ENCODE measurements around the gene HARS1. TPM values are rescaled to one million over a fixed set of nuclear protein-coding genes. Genes with fewer than 3 reads are reported as not detected.
"Not testable (repeated sequence)": the region's sequence is repeated elsewhere in the genome, so short reads cannot be mapped to it uniquely, and the experiment has no call there.

Gene HARS1
- polyA plus RNA-seq, 2 donors: 47.7 to 55.5 TPM

GRCh38 chr5:140664030-140664358, 27.2 kb downstream of the HARS1 start:
- 8 to 11% methylated on average over 18 of the region's 18 CpGs for WGBS, 2 donors
- Histone ChIP-seq H3K27ac (ENCODE audit: low read depth in 2 of 2, low read length in 1 of 2) (peak overlapping the region; percentile 99), H3K36me3 (ENCODE audit: control insufficient read depth in 2 of 2, insufficient read depth in 2 of 2, low read length in 1 of 2) (peaks cover 31 to 41% of the 10 kb centered on the region in 2 donors), H3K27me3 (ENCODE audit: control insufficient read depth in 1 of 2, insufficient read depth in 2 of 2, low read length in 2 of 2) (no peaks in the 10 kb centered on the region), H3K4me3 (ENCODE audit: low read depth in 1 of 2, low read length in 2 of 2) (peak overlapping the region; percentile 95 to 98), H3K4me1 (ENCODE audit: control insufficient read depth in 2 of 2, insufficient read depth in 2 of 2, low read length in 1 of 2) (peaks cover 0 to 7% of the 10 kb centered on the region in 2 donors), H3K9me3 (ENCODE audit: control insufficient read depth in 2 of 2, insufficient read depth in 1 of 2, low read depth in 1 of 2, low read length in 1 of 2) (no peaks in the 10 kb centered on the region)

GRCh38 chr5:140660371-140660770, 30.8 kb downstream of the HARS1 start:
- H3K36me3 ChIP-seq (ENCODE audit: control insufficient read depth in 2 of 2, insufficient read depth in 2 of 2, low read length in 1 of 2): peaks cover 37 to 42% of the 10 kb centered on the region in 2 donors
- WGBS, 2 donors: 87 to 89% methylated on average over 6 of the region's 6 CpGs
- not testable (repeated sequence) for H3K4me3 ChIP-seq (ENCODE audit: low read depth in 1 of 2, low read length in 2 of 2)

GRCh38 chr5:140658870-140659269, 32.3 kb downstream of the HARS1 start:
- Histone ChIP-seq H3K27ac (ENCODE audit: low read depth in 2 of 2, low read length in 1 of 2) (no peak overlapping the region), H3K4me3 (ENCODE audit: low read depth in 1 of 2, low read length in 2 of 2) (no peak overlapping the region), H3K36me3 (ENCODE audit: control insufficient read depth in 2 of 2, insufficient read depth in 2 of 2, low read length in 1 of 2) (peaks cover 43 to 44% of the 10 kb centered on the region in 2 donors), H3K9me3 (ENCODE audit: control insufficient read depth in 2 of 2, insufficient read depth in 1 of 2, low read depth in 1 of 2, low read length in 1 of 2) (no peaks in the 10 kb centered on the region), H3K4me1 (ENCODE audit: control insufficient read depth in 2 of 2, insufficient read depth in 2 of 2, low read length in 1 of 2) (no peaks in the 10 kb centered on the region), H3K27me3 (ENCODE audit: control insufficient read depth in 1 of 2, insufficient read depth in 2 of 2, low read length in 2 of 2) (no peaks in the 10 kb centered on the region)
- WGBS, 2 donors: 98 to 99% methylated on average over 17 of the region's 17 CpGs

More at GRCh38 chr5:140660371-140660770, 30.8 kb downstream of the HARS1 start:
- not testable (repeated sequence) for H3K4me1 ChIP-seq (ENCODE audit: control insufficient read depth in 2 of 2, insufficient read depth in 2 of 2, low read length in 1 of 2); H3K9me3 ChIP-seq (ENCODE audit: control insufficient read depth in 2 of 2, insufficient read depth in 1 of 2, low read depth in 1 of 2, low read length in 1 of 2); H3K27me3 ChIP-seq (ENCODE audit: control insufficient read depth in 1 of 2, insufficient read depth in 2 of 2, low read length in 2 of 2); H3K27ac ChIP-seq (ENCODE audit: low read depth in 2 of 2, low read length in 1 of 2)

GRCh38 chr5:140647042-140647419, 44.1 kb downstream of the HARS1 start:
- WGBS, 2 donors: 0% methylated on average over 27 of the region's 27 CpGs
- Histone ChIP-seq H3K36me3 (ENCODE audit: control insufficient read depth in 2 of 2, insufficient read depth in 2 of 2, low read length in 1 of 2) (peaks cover 4 to 18% of the 10 kb centered on the region in 2 donors), H3K27me3 (ENCODE audit: control insufficient read depth in 1 of 2, insufficient read depth in 2 of 2, low read length in 2 of 2) (no peaks in the 10 kb centered on the region), H3K9me3 (ENCODE audit: control insufficient read depth in 2 of 2, insufficient read depth in 1 of 2, low read depth in 1 of 2, low read length in 1 of 2) (no peaks in the 10 kb centered on the region), H3K27ac (ENCODE audit: low read depth in 2 of 2, low read length in 1 of 2) (peak overlapping the region; percentile 73 to 89), H3K4me1 (ENCODE audit: control insufficient read depth in 2 of 2, insufficient read depth in 2 of 2, low read length in 1 of 2) (peaks cover 0 to 3% of the 10 kb centered on the region in 2 donors), H3K4me3 (ENCODE audit: low read depth in 1 of 2, low read length in 2 of 2) (peak overlapping the region; percentile 84 to 91)

- H3K27ac ChIP-seq (ENCODE audit: low read depth in 2 of 2, low read length in 1 of 2): no peak overlapping the region
- H3K36me3 ChIP-seq (ENCODE audit: control insufficient read depth in 2 of 2, insufficient read depth in 2 of 2, low read length in 1 of 2): peaks cover 4 to 17% of the 10 kb centered on the region in 2 donors
- no peaks in the 10 kb centered on the region for H3K27me3 ChIP-seq (ENCODE audit: control insufficient read depth in 1 of 2, insufficient read depth in 2 of 2, low read length in 2 of 2)
- H3K4me1 ChIP-seq (ENCODE audit: control insufficient read depth in 2 of 2, insufficient read depth in 2 of 2, low read length in 1 of 2): peaks cover 0 to 3% of the 10 kb centered on the region in 2 donors
- H3K4me3 ChIP-seq (ENCODE audit: low read depth in 1 of 2, low read length in 2 of 2): no peak overlapping the region
- WGBS, 2 donors: 45 to 49% methylated on average over 3 of the region's 3 CpGs
- no peaks in the 10 kb centered on the region for H3K9me3 ChIP-seq (ENCODE audit: control insufficient read depth in 2 of 2, insufficient read depth in 1 of 2, low read depth in 1 of 2, low read length in 1 of 2)
Measured at GRCh38 chr5:140642718-140643117, 48.5 kb downstream of the HARS1 start.

GRCh38 chr5:140641716-140642115, 49.5 kb downstream of the HARS1 start:
- no peaks in the 10 kb centered on the region for H3K27me3 ChIP-seq (ENCODE audit: control insufficient read depth in 1 of 2, insufficient read depth in 2 of 2, low read length in 2 of 2)
- peaks cover 0 to 3% of the 10 kb centered on the region in 2 donors for H3K4me1 ChIP-seq (ENCODE audit: control insufficient read depth in 2 of 2, insufficient read depth in 2 of 2, low read length in 1 of 2)
- H3K36me3 ChIP-seq (ENCODE audit: control insufficient read depth in 2 of 2, insufficient read depth in 2 of 2, low read length in 1 of 2): peaks cover 4 to 17% of the 10 kb centered on the region in 2 donors
- H3K27ac ChIP-seq (ENCODE audit: low read depth in 2 of 2, low read length in 1 of 2): no peak overlapping the region
- WGBS, 2 donors: 88 to 89% methylated on average over 8 of the region's 8 CpGs
- H3K4me3 ChIP-seq (ENCODE audit: low read depth in 1 of 2, low read length in 2 of 2): no peak overlapping the region
- H3K9me3 ChIP-seq (ENCODE audit: control insufficient read depth in 2 of 2, insufficient read depth in 1 of 2, low read depth in 1 of 2, low read length in 1 of 2): no peaks in the 10 kb centered on the region

- H3K27me3 ChIP-seq (ENCODE audit: control insufficient read depth in 1 of 2, insufficient read depth in 2 of 2, low read length in 2 of 2): no peaks in the 10 kb centered on the region
- H3K36me3 ChIP-seq (ENCODE audit: control insufficient read depth in 2 of 2, insufficient read depth in 2 of 2, low read length in 1 of 2): peaks cover 0 to 10% of the 10 kb centered on the region in 2 donors
- WGBS, 2 donors: 0 to 1% methylated on average over 55 to 63 of the region's 63 CpGs
- H3K4me1 ChIP-seq (ENCODE audit: control insufficient read depth in 2 of 2, insufficient read depth in 2 of 2, low read length in 1 of 2): peaks cover 0 to 3% of the 10 kb centered on the region in 2 donors
- peak within 1 kb of the TSS; percentile 78 to 83 for H3K4me3 ChIP-seq (ENCODE audit: low read depth in 1 of 2, low read length in 2 of 2)
- H3K27ac ChIP-seq (ENCODE audit: low read depth in 2 of 2, low read length in 1 of 2): peak within 1 kb of the TSS; percentile 86 to 91
- no peaks in the 10 kb centered on the region for H3K9me3 ChIP-seq (ENCODE audit: control insufficient read depth in 2 of 2, insufficient read depth in 1 of 2, low read depth in 1 of 2, low read length in 1 of 2)
Measured at GRCh38 chr5:140639148-140639981, 51.8 kb downstream of the HARS1 start, which contains the start of gene TMCO6. Gene TMCO6 (plus strand): TSS chr5:140639451. CDS start chr5:140639528, 77 bp downstream.

- not testable (repeated sequence) for H3K4me1 ChIP-seq (ENCODE audit: control insufficient read depth in 2 of 2, insufficient read depth in 2 of 2, low read length in 1 of 2); H3K36me3 ChIP-seq (ENCODE audit: control insufficient read depth in 2 of 2, insufficient read depth in 2 of 2, low read length in 1 of 2); H3K27me3 ChIP-seq (ENCODE audit: control insufficient read depth in 1 of 2, insufficient read depth in 2 of 2, low read length in 2 of 2); H3K9me3 ChIP-seq (ENCODE audit: control insufficient read depth in 2 of 2, insufficient read depth in 1 of 2, low read depth in 1 of 2, low read length in 1 of 2)
- WGBS, 2 donors: 12% methylated on average over 9 of the region's 9 CpGs
- peak overlapping the region in 1 of 2 donors; percentile 83 for H3K4me3 ChIP-seq (ENCODE audit: low read depth in 1 of 2, low read length in 2 of 2)
- peak overlapping the region; percentile 65 to 86 for H3K27ac ChIP-seq (ENCODE audit: low read depth in 2 of 2, low read length in 1 of 2)
Measured at GRCh38 chr5:140638898-140639147, 52.3 kb downstream of the HARS1 start.

GRCh38 chr5:140637371-140638100, 53.6 kb downstream of the HARS1 start:
- WGBS, 2 donors: 85 to 88% methylated on average over 10 of the region's 10 CpGs
- Histone ChIP-seq H3K27ac (ENCODE audit: low read depth in 2 of 2, low read length in 1 of 2) (no peak overlapping the region), H3K4me3 (ENCODE audit: low read depth in 1 of 2, low read length in 2 of 2) (no peak overlapping the region), H3K27me3 (ENCODE audit: control insufficient read depth in 1 of 2, insufficient read depth in 2 of 2, low read length in 2 of 2) (no peaks in the 10 kb centered on the region), H3K9me3 (ENCODE audit: control insufficient read depth in 2 of 2, insufficient read depth in 1 of 2, low read depth in 1 of 2, low read length in 1 of 2) (no peaks in the 10 kb centered on the region), H3K36me3 (ENCODE audit: control insufficient read depth in 2 of 2, insufficient read depth in 2 of 2, low read length in 1 of 2) (peaks cover 0 to 3% of the 10 kb centered on the region in 2 donors), H3K4me1 (ENCODE audit: control insufficient read depth in 2 of 2, insufficient read depth in 2 of 2, low read length in 1 of 2) (peaks cover 0 to 6% of the 10 kb centered on the region in 2 donors)
